Mononuclear cell (primary cell): ENCODE data around the gene LRRC1. TPM values are rescaled to one million over a fixed set of nuclear protein-coding genes. Genes with fewer than 3 reads are reported as not detected.

ENCODE experiments used
- H3K27me3 ChIP-seq: 2 replicates; pipeline ENCODE4 v1.6.0; 2011; ENCODE audit warnings: low read length, control low read depth; ENCODE audit not compliant: insufficient read depth
- H3K4me1 ChIP-seq: 2 replicates; pipeline ENCODE4 v1.5.1; 2011; ENCODE audit warnings: mild to moderate bottlenecking, low read length, control low read depth; ENCODE audit not compliant: insufficient read depth
- H3K4me3 ChIP-seq: 2 replicates; pipeline ENCODE4 v1.5.1; 2011; ENCODE audit warnings: mild to moderate bottlenecking, low read length, moderate library complexity
- H3K9me3 ChIP-seq: 2 replicates; pipeline ENCODE4 v1.5.1; 2011; ENCODE audit warnings: low read depth, mild to moderate bottlenecking, control low read depth, low read length
- total RNA-seq: library from RNA; depleted of rRNA; stranded (reverse); fragments of >200 nt; gene quantifications from one replicate; pipeline ENCODE4 v1.2.3, GENCODE V29; 2012

LRRC1 gene
- total RNA-seq, 1 donor: 0.73 TPM

DNA sequence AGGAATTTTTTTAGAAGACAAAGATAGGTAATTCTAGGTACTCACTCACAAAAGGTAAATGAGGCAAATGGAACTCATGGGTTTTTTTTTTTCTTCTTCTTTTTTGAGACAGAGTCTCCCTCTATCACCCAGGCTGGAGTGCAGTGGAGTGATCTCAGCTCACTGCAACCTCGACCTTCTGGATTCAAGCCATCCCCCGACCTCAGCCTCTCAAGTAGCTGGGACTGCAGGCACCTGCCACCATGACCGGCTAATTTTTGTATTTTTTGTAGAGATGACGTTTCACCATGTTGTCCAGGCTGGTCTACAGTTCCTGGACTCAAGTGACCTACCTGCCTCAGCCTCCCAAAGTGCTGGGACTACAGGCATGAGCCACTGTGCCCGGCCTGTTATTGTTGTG lies 126.1 kb downstream of the LRRC1 start:
- peaks cover 4% of the 10 kb centered on the region for H3K4me1 ChIP-seq
- H3K27me3 ChIP-seq: no peaks in the 10 kb centered on the region
- H3K9me3 ChIP-seq: no peaks in the 10 kb centered on the region
- no peak overlapping the region for H3K4me3 ChIP-seq

DNA sequence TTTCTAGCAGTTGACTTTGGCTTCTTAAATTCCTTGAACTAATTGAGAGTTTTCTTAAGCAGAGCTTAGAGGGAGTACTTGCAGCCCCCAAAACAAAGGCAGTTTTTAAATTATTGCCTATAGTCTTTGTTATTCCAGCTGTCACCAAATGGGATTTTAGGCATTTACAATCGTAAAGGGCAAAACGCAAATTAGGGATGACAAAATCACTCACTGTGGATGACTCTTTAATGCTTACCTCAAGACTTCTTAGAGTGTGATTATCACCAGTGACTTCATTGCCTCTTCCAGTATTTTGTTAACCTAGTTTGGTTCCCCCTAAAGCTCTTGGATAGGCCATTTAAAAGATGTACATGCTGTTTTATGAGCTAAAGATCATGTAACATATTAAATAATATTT lies 126.8 kb downstream of the LRRC1 start:
- Histone ChIP-seq H3K4me1 (peaks cover 4% of the 10 kb centered on the region), H3K4me3 (no peak overlapping the region), H3K27me3 (no peaks in the 10 kb centered on the region), H3K9me3 (no peaks in the 10 kb centered on the region)

GRCh38 chr6:53922539-53922981 lies 127.8 kb downstream of the LRRC1 start:
- no peak overlapping the region for H3K4me3 ChIP-seq
- peaks cover 4% of the 10 kb centered on the region for H3K4me1 ChIP-seq
- H3K9me3 ChIP-seq: no peaks in the 10 kb centered on the region
- H3K27me3 ChIP-seq: no peaks in the 10 kb centered on the region

- Histone ChIP-seq H3K4me1 (peaks cover 4% of the 10 kb centered on the region), H3K9me3 (no peaks in the 10 kb centered on the region), H3K27me3 (no peaks in the 10 kb centered on the region), H3K4me3 (no peak overlapping the region)
Observed at GRCh38 chr6:53924277-53924676, 129.5 kb downstream of the LRRC1 start.

GRCh38 chr6:53924821-53925422 lies 130.1 kb downstream of the LRRC1 start:
- no peaks in the 10 kb centered on the region for H3K27me3 ChIP-seq

GRCh38 chr6:53925891-53926290 lies 131.1 kb downstream of the LRRC1 start:
- H3K4me3 ChIP-seq: no peak overlapping the region
- H3K9me3 ChIP-seq: no peaks in the 10 kb centered on the region
- H3K27me3 ChIP-seq: no peaks in the 10 kb centered on the region
- no peaks in the 10 kb centered on the region for H3K4me1 ChIP-seq

More at GRCh38 chr6:53924821-53925422, 130.1 kb downstream of the LRRC1 start:
- no peaks in the 10 kb centered on the region for H3K9me3 ChIP-seq
- H3K4me1 ChIP-seq: no peaks in the 10 kb centered on the region
- no peak overlapping the region for H3K4me3 ChIP-seq

DNA sequence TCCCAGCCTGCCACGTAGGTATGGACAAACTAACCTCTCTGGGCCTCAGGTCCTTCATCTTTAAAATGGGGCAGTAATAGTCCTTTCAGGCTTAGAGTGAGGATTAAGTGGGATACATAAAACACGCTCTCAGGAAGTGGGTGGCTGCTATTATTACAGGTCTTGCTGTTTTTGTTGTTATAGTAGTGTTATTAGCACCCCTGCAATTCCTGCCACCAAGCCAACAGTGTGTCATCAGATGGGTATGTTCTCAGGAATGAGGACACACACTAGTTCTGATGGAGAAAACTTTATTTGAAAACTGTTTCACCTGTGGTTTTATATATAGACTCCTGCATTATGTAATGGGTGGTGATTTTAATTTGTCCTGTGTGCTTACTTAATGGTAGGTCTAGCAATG lies 131.7 kb downstream of the LRRC1 start:
- no peaks in the 10 kb centered on the region for H3K4me1 ChIP-seq
- no peak overlapping the region for H3K4me3 ChIP-seq
- H3K27me3 ChIP-seq: no peaks in the 10 kb centered on the region
- H3K9me3 ChIP-seq: no peaks in the 10 kb centered on the region

DNA sequence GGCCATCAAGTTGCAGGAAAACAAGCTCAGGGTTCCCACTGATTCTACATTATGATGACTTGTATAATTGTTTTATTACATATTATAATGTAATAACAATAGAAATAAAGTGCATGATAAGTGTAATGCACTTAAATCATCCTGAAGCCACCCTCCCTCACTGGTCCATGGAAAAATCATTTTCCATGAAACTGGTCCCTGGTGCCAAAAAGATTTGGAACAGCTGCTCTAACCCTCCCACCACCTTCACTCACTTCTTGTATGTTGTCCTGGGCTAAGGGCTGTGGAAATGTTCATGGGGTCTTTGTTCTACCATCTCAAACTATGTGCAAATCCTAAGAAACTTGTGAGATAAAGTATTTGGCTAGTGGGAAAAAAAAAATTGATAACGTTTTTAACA lies 133.8 kb downstream of the LRRC1 start:
- Histone ChIP-seq H3K4me1 (no peaks in the 10 kb centered on the region), H3K27me3 (no peaks in the 10 kb centered on the region), H3K4me3 (no peak overlapping the region), H3K9me3 (no peaks in the 10 kb centered on the region)

DNA sequence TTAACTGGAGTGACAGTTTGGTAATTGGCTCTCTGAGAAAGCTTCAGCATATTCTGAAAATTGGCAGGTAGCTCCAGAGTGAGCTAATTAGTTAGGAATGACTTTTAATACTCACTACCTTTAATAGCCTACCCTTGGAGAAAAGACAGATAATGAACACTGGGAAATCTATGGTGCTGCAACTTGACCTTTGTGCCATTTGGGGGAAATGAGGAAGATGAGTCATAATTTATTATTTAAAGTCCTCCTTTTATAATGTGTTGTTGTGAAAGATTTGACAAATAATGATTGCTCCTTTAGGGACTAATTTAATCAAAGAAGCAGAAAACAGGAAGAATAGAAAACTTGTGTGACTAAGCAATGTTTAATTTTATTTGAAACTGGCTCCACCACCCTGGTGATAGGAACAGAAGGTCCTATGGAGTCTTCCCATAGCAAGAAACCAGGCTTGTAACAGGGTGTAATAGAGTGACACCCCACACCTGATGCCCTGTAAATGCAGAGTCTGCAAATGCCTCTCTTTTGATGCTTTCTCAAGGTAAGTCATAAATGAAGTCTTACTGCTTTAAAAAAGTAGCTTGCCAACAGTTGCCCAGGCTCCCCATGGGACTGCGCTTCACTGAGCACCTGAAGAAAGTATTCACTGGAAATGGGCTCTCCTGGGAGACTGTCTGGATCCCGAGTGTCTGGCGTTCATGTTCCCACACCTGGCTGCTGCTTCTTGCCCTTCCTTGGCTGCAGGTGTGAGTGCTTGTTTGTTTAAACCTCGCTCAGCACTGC lies 134.4 kb downstream of the LRRC1 start:
- Histone ChIP-seq H3K4me3 (no peak overlapping the region), H3K9me3 (no peaks in the 10 kb centered on the region), H3K4me1 (no peaks in the 10 kb centered on the region), H3K27me3 (no peaks in the 10 kb centered on the region)

GRCh38 chr6:53929821-53930120 lies 135.0 kb downstream of the LRRC1 start:
- no peaks in the 10 kb centered on the region for H3K9me3 ChIP-seq
- no peaks in the 10 kb centered on the region for H3K4me1 ChIP-seq
- H3K4me3 ChIP-seq: no peak overlapping the region
- H3K27me3 ChIP-seq: no peaks in the 10 kb centered on the region

GRCh38 chr6:53930330-53930729 lies 135.5 kb downstream of the LRRC1 start:
- Histone ChIP-seq H3K9me3 (no peaks in the 10 kb centered on the region), H3K4me1 (no peaks in the 10 kb centered on the region), H3K4me3 (no peak overlapping the region), H3K27me3 (no peaks in the 10 kb centered on the region)

DNA sequence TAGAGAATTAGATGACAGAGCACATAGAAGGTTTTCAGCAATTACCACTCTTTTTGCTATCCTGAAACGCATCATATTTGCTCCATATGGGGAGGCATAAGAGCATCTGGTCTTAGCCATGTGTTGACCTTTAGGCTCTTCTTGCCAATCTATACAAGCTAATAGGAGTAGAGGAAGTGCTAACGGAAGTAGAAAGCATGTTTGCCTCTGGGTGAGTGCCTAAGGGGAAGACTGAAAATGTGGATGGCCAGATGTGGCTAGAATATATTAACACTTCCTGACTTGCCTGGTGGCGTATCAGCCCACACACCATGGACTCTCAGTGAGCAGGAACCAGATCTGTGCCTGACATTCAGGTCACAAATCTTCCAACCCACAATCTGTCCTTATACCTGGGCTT lies 136.3 kb downstream of the LRRC1 start:
- no peaks in the 10 kb centered on the region for H3K9me3 ChIP-seq
- H3K27me3 ChIP-seq: no peaks in the 10 kb centered on the region
- H3K4me1 ChIP-seq: no peaks in the 10 kb centered on the region
- H3K4me3 ChIP-seq: no peak overlapping the region

DNA sequence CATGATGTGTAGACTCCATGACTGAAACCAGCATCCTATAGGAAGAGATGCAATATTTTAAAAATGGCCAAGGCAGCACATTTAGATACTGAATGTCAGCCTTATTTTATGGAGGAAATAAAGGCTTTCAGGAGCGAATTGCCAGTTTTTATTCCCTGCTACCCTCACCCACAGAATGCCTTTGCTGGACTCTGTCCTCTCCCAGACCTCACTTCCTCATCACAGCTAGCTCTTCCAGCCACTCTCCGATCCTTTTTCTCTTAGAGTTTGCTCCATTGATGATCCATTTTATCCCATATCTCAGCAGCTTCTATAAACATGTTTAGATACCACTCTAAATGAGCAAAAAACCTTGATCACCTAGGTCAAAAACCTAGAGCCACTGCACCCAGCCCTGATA lies 137.7 kb downstream of the LRRC1 start:
- Histone ChIP-seq H3K9me3 (no peaks in the 10 kb centered on the region), H3K4me1 (no peaks in the 10 kb centered on the region), H3K27me3 (no peaks in the 10 kb centered on the region), H3K4me3 (no peak overlapping the region)

- H3K9me3 ChIP-seq: no peaks in the 10 kb centered on the region
- H3K4me1 ChIP-seq: no peaks in the 10 kb centered on the region
- H3K4me3 ChIP-seq: no peak overlapping the region
- no peaks in the 10 kb centered on the region for H3K27me3 ChIP-seq
Observed at GRCh38 chr6:53934023-53934422, 139.2 kb downstream of the LRRC1 start.

DNA sequence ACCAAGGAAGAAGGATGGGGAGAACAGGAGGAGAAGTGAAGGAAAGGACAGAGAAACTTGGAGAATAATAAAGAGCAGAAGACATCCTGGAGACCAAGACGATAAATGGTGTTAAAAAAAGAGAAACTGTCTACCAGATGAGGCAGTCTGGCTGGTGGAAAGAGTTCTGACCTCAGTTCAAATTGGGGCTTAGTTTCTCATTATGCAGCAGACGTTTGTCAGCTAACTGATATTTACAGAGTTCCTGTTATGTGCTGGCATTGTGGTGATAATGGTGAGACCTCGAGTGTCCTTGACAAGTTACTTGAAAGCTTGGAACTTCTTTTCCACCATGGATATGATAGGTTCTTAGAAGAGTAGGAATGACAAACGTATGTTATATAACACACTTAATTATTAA lies 142.7 kb downstream of the LRRC1 start:
- no peak overlapping the region for H3K4me3 ChIP-seq
- no peaks in the 10 kb centered on the region for H3K4me1 ChIP-seq
- H3K9me3 ChIP-seq: no peaks in the 10 kb centered on the region
- H3K27me3 ChIP-seq: no peaks in the 10 kb centered on the region

- Histone ChIP-seq H3K4me3 (no peak overlapping the region), H3K9me3 (no peaks in the 10 kb centered on the region), H3K4me1 (no peaks in the 10 kb centered on the region), H3K27me3 (no peaks in the 10 kb centered on the region)
Observed at GRCh38 chr6:53938810-53939209, 144.0 kb downstream of the LRRC1 start.
